ENCODE data around the gene MSI2. TPM values are rescaled to one million over a fixed set of nuclear protein-coding genes. Genes with fewer than 3 reads are reported as not detected.
A peak's percentile ranks its signal among the peaks of the same experiment; 100 is the strongest.

Gene MSI2
- total RNA-seq, 1 donor from 2014 or later = 30.4 TPM

DNA sequence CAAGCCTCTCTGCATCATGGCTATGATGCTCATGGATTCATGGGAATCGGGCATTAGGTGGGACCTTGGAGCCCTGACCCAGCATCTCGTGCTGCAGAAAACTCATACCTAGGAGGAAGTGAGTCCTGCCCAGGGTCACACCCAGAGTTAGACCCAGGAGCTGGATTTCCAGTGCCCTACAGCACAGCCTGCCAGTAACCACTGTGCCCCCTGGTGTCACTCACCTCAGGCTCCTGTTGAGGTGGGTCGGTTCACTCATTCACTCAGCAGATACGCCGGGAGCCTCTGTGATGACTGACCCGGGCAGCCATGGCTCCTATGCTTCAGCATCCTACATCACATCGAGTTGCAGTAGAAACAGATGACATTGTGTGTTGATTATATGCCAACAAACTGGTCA lies 143.4 kb downstream of the MSI2 start:
- ATAC-seq = no peak

DNA sequence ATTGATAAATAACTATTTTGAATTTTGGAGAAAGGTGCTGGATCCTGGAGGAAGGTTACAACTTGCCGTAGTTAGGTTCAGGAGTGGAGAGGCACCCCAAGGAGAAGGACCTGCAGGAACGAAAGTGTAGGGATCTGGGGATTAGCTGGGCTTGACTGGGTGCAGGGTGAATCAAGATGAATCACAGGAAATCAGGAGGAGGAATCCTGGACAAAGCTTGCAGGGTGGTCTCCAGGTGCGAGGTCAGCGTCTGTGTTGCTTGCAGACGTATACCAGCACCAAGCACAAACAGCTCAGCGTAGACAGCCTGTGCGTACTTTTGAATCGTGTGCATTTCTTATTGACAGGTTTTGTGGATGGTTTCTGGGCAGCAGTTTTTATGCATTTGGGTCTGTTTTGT lies 144.3 kb downstream of the MSI2 start:
- ATAC-seq = no peak

DNA sequence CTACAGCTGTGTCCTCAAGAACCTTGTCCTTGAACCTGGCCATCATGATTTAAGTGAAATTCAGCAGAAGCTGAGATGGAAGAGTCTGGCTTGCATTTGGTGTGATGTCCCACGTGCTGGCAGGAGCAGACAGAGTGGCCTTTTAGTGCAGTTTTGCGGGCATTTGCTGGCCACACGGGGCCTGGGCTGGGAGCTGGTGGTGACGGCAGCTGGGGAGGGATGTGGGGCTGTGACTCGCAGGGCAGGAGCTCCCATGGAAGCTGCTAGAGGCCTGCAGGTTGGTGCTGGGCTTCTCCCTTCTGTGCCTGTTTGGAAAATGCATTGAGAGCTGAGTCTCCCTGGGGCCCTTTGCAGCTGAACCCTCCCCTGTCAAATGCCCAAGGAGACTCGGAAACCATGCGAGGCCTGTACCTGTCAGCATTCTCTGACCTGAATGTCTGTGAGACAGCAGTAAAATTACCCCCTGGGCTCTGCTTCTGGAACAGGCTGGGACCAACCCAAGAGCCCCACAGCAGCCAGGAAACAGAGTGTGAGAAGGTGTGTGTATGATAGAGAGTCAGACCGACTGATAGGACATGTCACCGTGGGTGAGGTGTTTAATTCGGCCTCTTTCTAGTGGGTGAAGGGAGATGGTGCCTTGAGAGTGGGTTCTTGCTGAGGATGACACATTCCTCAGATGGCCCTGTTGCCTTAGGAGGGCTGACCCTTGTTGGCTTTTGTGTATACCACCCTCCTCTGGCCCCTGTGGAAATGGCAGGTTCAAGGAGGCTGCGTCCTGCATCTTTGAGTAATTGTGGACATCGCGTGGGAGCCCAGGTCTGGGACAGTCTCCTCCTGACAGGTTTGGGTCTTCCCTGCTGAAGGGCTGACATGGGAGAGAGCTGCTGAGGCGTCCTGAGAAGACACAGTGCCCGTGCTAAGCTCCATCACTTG lies 145.5 kb downstream of the MSI2 start:
- ATAC-seq = no peak

DNA sequence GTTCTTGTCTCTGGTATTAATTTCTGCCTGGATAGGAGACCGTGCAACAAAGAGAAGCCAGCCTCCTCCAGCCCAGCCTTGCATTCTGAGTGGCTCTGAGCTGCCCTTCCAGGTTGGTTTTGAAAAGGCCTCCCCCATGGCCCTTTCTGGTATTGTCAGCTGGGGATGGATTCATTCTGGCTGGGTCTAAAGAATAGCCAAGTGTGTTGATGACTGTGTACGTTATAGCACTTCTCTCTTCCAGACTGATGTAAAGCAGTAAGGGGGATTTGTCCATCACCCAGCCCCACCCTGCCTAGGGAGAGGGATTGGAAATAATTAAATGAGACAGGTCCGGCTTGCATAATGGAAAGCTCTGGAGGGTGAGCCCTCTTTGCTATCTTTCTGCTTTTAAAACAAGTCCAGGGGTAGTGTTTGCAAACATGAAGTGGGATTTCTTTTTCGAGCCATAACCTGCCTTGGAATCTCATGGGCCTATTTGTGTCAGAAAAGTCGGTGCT lies 146.4 kb downstream of the MSI2 start:
- ATAC-seq = no peak

DNA sequence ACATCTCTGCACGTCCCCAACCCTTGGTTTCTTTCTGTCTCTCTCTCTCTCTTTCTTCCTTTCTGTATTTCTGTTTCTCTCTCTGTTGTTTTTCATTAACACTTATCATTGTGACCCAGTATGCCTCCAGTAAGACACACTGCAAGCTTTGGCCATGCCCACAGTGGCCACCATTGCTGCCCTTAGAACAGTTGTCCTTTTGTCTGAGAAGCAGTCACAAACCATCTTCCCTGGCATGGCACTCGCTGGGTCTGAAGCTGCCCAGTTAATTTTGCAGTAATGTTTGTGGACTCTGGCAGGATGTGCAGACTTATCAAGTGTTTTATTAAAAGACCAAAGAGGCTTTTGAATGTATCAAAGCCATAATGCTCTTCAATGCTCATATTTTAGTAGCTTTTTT lies 146.9 kb downstream of the MSI2 start:
- no peak for ATAC-seq

DNA sequence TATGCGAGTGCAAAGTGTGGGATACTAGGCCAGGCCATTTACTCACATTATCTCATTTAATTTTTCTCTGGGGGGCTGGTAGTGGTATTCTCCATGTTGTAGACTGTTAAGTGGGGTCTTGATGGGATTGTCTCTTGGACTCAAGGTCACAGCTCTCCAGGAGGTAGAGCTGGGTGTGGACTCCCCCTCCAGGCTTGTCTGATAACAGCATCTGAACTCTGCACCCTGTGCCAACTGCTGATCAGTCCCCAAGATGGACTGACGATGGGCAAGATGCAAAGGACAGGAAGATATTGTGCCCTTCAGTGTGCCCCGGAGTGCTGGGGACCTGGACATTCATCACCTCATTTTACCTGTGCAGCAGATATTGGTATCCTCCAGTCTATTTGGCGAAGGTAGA lies 147.8 kb downstream of the MSI2 start:
- ATAC-seq = no peak

DNA sequence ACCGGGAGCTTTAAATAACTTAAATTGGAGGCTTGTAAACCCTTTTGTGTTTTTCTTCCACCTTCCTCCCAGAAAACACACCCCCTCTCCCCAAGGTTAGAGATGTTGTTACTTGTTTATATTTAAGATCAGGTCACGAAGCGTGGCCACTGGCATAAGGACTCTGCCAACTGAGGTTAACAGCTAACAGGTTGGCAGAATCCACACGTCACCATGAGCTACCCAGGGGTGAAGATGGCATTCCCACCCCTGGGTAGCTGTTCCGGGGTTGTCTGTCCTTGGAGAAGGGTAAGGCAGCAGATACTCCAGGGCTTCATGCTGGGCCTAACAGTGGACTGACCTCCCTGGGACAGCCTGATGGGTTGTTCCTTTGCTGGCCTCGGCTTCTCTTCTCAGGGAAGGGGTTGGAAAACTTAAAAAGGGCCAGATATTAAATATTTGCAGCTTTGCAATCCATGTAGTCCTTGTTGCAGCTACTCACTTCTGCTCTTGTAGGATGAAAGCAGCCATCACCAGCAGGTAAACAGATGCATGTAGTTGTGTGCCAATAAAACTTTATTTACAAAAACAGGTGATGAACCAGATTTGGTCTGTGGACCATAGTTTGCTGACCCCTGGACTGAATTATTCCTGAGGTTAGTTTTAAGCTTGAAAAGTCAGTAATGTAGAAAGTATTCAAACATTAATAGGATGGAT lies 148.6 kb downstream of the MSI2 start:
- ATAC-seq = no peak

DNA sequence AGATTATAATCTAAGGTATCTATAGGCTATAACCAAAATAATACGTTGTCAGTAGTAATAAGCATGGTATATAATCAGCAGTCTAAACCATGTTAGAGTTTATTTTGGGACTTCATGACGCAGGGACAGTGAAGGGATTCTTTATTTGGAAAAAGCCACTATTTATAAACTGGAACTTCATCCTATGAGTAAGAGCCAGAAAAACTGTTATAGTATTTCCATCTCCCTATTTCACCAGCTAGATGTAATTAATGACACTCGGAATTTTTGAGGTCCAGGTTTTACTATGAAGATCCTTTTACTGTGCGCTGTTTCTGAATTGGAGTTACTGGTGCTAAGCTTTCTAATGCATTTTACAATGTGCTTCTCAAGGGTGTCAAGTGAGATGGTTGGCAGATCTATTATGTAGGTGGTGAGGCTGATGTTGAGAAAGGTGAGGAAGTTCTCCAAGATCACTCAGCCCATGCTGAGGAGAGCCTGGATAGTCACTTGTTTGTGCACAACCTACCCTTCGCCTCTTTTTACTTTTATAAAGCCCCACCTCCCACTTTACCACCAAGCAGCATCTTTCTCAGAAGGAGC lies 149.3 kb downstream of the MSI2 start:
- no peak for ATAC-seq

DNA sequence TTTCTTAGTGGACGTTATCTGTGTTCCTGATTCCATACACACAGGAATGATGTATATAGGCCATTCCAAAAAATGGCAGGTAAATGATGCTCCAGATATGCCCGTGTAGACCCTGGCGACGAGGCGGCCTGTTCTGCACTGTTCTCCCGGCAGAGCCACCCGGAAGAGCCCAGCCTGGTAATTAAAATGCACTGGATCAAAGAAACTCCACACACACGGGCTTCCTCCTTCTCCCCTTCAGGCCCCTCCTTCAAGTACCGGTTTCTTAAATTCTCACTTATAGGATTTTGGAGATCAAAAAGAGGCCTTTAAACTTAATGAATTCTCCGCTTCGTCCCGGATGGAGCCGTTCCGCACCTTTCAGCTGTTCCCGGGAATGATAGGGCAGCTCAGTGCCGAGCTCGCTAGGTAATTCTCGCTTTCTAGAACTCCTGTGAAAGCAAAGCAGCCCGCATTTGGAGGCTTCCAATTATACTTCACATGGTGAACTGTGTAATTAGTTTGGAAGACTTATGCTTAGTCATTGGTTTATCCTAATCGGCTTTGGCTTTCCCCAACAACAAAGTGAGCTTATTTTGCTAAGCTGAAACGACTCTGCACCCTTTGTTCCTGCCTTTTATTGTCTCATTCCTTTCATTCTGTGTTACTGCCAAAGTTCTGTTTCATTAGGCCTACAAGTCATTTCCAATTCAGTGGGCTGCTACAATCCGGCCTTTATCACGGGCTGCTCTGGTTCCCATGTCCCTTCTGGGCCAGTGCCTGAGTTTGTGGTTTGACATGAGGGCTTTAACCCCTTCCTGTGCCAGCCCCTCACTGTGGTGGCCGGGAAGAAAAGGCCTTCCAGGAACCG lies 150.0 kb downstream of the MSI2 start:
- ATAC-seq = peak; percentile 50

DNA sequence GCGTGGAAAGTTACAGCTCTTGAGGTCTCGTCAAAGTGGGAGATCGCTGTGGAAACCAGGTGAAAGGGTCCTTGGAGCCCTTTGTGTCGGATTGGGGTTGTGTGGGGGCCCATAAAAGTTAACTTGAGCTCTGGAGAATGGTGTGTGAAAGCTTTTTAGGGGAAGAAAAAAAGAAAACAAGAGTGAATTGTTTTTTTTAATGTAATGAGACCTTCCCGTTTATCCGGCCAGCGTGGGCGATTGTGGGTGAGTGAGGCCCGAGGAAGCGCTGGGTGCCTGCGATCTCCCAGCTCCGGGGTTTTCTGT lies 150.6 kb downstream of the MSI2 start:
- no peak for ATAC-seq

DNA sequence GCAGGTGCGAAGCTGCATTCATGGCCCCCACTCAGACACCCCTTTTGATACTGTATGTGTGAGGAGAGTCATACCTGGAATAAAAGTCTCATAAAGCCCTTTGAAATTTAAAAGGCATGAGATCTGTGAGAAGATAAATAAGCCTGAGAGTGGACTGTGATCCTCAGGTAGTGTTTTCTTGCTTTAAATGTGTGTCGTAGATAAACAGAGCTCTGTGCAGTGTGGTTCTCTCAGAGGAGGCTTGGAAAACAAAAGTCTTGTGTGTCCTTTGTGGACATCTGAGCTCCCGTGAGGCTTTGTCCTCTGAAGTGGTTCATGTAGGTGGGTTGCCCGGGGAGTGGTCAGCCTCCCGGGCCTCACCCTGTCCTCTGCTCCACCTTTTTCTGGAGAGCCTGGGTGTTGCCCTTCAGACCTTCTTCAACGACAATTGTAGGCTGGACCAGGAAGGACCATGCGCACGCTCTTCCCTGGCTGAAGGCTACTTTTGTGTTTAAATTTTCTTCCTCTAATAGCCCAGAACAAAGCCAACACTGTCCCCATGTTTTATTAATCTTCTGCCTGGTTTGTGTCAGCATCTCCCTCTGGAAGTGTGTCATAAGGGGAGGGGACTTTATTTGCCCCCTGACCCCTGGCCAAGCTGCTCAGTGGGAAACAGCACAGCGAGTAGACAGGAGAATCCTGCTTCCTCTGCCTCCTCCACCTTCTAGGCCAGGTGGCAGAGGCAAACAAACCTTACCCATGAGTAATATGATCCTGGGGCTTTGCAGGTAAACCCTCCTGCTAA lies 151.2 kb downstream of the MSI2 start:
- no peak for ATAC-seq

DNA sequence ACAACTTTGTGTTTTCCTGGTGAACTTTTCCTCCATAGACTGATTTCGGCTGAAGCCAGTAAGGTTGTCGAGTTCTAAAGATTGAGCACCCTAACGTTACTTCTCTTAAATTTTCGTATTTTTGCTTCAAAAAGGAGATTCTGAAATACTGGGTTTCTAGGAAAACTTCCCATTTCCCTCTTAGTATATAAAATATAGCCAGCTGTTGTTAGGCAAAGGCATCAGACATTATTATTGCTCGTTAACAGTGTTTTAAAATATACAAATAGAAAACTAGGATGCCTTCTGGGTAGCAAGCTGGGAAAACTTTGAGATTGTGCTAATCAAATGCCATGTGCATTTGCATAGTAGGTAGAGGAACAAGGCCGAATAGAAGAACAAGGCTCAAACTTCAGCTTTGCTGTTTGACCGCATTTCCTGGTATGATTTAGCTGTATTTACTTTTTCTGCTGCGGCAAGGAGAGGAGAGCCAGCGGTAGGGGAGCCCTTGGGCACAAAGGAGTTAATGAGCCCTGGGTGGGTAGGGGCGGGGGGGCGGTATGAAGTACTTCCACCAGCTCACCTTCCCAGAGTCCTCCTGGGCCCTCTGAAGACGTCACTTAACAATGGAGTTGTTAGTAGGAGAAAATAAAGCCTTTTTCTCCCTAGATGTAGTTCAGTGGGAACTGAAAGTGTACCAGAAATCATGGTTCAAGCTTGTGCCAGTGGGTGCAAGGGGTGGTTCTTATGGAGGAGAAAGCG lies 151.9 kb downstream of the MSI2 start:
- no peak for ATAC-seq

DNA sequence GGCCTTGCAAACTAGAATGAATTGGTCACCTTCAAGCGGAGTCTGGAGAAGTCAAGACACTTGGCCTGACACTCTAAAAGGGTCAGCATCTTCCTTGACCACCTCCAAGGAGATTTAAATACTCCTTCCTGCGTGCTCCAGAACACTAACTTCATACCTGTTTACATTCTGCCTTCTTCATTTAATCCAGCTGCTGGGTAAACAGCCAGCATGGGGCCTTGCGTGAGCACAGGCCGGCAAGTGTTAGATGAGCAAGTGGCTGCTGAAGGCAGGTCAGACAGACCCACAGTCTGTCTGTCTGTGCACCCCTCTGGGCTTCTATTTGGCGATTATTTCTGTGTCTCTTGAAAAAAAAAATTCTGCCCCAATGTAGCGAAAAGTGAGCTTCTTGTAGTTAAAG lies 153.8 kb downstream of the MSI2 start:
- ATAC-seq = no peak

DNA sequence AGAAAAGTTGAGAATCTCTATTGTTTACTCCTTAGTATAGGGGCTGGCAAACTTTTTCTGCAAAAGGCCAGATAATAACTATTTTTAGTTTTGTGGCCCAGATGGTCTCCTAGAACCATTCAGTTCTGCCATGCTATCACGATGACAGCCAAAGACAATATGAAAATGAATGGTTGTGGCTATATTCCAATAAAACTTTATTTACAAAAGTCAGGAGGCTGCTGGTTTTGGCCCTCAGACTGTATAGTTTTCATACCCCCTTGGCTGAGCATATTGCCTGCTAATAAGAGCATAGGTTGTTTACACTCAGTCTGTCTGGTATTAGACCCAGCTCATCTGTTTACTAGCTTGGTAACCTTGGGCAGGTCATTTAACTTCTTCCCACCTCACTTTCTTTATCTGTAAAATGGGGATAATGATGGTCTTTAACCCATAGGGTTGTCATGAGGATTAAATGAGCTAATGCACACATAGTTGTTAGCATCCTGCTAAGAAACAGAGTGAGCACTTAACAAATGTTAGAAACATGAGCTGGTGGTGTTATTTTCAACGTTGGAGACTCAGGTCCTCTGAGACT lies 156.3 kb downstream of the MSI2 start:
- ATAC-seq = no peak

DNA sequence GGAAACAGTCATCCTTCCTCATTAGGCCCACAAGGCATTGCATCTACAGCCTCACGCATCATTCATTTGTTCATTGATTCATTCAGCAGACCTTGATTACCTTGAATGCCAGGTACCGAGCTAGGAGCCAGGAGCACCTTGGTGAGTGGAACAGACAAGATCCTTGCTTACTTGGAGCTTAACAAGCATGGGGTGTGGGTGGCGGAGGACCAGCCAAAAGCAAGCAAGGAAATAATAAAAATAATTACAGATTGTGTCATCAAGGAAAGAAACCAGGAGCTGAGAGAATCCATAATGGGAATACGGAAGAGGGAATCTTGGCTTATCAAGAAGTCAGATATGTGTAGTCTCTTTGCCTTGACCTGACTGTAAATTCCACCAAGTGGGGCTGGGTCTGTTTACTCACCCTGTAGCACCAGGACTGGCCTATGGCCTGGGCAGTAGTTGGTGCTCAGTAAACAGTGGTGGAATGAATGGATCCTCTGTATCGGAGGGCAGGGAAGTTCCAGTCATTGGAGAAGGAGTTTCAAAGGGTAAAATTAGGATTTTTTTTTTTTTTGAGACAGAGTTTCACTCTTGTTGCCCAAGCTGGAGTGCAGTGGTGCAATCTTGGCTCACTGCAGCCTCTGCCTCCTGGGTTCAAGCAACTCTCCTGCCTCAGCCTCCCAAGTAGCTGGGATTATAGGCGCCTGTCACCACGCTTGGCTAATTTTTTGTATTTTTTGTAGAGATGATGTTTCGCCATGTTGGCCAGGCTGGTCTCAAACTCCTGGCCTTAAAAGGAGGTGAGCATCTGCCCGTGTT lies 157.7 kb downstream of the MSI2 start:
- no peak for ATAC-seq

DNA sequence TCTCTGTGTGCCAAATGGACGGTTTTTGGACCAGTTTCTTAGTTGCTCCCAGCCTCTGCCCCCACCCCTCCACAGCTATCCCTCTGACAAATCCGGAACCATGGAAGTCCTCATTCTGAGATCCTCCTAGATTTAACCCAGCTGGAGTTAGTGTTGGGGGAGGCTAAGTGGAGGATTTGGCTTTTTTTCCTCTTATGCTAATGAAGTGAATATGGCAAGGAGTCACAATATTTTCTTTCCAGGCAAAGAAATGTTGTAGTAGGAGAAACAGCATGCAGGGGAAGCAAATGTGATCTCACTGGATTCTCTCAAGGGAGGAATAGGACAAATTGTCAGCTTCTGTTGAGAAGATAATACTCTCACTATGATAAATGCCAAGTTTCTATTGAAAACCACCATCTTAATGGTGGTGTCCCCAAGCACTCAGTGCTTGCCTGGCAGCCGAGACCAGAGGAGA lies 159.5 kb downstream of the MSI2 start:
- ATAC-seq = no peak

DNA sequence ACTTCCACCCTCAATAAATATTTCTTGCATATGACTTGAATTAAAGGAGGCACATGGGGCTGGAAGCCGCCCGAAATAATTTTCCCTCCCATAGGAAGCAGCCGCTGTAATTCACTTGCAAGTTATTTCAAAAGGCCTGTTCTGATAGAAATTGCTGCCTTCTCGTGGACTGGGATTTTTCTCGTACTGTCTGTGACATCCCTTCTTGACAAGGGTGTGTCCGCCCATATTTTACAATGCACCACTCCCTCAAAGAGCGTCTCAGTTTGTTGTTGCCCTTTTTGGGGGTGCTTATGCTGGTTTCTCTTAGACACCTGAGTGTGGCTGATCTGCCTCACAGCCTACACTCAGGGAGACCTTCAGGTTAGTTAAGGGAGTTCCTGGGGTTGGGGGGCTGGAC lies 160.0 kb downstream of the MSI2 start:
- ATAC-seq = no peak

DNA sequence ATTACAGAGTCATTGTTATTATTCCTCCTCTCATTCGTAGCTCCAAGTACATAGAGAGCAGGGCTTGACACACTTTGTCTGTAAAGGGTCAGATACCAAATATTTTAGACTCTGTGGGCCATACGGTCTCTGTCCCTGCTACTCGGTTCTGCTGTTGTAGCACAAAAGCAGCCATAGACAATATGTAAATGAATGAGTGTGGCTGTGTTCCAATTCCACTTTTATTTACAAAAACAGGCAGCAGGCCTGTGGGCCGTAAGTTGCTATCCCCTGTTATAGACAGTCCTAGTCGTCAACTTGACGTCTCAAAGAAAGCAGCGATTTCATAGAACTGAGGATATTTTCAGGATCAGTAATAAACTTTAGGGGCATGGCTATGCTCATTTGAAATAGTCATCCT lies 161.6 kb downstream of the MSI2 start:
- no peak for ATAC-seq

DNA sequence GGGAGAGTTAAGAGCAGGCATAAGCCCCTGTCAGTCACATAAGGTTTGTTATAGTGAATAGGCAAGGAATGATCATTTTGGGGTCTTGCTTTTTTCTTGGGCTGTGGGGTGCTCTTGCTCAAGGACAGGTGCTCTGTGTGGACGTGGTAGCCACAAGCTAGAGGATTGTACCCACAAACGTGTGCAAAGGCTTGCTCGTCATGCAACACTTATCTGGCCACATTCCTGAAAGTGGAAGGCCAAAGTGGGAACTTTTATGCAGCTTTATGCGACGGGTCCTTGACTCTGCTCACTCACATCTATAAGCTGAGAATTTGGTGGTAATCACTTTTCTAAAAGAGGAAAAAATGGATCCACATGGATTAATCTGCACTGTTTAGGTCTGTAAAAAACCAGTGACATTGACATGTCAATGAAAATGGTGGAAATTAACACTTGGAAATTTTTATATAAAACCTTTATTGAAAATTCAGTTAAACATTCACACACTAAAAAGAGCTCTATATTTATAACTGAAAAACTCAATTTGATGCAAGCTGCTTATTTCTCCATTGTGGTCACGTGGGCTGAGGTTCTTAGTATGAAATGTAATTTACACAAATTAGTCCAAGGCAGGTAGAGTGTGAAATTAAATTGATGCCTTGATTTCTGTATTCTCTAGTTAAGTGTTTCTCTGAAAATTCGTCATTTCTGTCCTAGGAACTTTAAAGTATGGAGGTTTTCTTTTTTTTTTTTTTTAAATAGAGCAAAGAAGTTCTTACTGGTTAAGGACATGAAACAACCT lies 162.3 kb downstream of the MSI2 start:
- no peak for ATAC-seq
